ENCODE data around the gene SCYGR4.

Gene SCYGR4

DNA sequence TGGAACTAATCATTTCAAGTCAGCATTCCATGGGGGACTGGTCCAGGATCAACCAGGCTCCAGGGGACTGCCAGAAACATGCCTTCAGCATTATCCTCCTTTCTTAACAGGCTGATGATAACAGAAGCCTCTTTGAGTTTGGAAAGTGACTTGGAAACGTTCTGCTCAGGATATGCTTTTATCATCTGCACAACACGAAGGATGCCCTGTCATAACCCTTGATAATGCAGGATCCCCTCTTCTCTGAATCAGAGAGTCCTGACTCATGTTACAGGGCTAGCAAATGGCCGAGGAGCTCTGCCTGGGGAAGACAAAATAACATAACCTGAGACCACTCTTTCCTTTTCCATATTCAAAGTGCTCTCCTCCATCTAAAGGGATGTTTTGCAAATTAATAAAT lies 9.4 kb upstream of the SCYGR4 start:
- Histone ChIP-seq H2AFZ (ENCODE audit: low read depth, low read length) (no peak overlapping the region), H4K20me1 (ENCODE audit: insufficient read depth, low read length) (no peaks in the 10 kb centered on the region), H3K4me3 (ENCODE audit: low read length) (no peak overlapping the region), H3K36me3 (replicated peaks; ENCODE audit: low read depth, low read length) (no peaks in the 10 kb centered on the region), H3K27me3 (ENCODE audit: low read depth, low read length) (no peaks in the 10 kb centered on the region), H3K79me2 (ENCODE audit: low read length) (no peaks in the 10 kb centered on the region), H3K9me3 (ENCODE audit: insufficient read depth, low read length) (no peaks in the 10 kb centered on the region), H3K9ac (ENCODE audit: low read length) (no peak overlapping the region), H3K4me2 (ENCODE audit: low read length) (0 out of 2 replicates have a peak overlapping the region, but pooled peaks have one; percentile 34), H3K27ac (ENCODE audit: low read length) (no peak overlapping the region), H3K4me1 (ENCODE audit: low read length) (peaks cover 26% of the 10 kb centered on the region)
- TF ChIP-seq EZH2phosphoT487 (IDR thresholded peaks at IDR 0.05; ENCODE audit: low read depth), result no peak
- TF ChIP-seq, protein P1, sequence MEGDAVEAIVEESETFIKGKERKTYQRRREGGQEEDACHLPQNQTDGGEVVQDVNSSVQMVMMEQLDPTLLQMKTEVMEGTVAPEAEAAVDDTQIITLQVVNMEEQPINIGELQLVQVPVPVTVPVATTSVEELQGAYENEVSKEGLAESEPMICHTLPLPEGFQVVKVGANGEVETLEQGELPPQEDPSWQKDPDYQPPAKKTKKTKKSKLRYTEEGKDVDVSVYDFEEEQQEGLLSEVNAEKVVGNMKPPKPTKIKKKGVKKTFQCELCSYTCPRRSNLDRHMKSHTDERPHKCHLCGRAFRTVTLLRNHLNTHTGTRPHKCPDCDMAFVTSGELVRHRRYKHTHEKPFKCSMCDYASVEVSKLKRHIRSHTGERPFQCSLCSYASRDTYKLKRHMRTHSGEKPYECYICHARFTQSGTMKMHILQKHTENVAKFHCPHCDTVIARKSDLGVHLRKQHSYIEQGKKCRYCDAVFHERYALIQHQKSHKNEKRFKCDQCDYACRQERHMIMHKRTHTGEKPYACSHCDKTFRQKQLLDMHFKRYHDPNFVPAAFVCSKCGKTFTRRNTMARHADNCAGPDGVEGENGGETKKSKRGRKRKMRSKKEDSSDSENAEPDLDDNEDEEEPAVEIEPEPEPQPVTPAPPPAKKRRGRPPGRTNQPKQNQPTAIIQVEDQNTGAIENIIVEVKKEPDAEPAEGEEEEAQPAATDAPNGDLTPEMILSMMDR (IDR thresholded peaks at IDR 0.05; ENCODE audit: low read depth, low read length), result no peak

DNA sequence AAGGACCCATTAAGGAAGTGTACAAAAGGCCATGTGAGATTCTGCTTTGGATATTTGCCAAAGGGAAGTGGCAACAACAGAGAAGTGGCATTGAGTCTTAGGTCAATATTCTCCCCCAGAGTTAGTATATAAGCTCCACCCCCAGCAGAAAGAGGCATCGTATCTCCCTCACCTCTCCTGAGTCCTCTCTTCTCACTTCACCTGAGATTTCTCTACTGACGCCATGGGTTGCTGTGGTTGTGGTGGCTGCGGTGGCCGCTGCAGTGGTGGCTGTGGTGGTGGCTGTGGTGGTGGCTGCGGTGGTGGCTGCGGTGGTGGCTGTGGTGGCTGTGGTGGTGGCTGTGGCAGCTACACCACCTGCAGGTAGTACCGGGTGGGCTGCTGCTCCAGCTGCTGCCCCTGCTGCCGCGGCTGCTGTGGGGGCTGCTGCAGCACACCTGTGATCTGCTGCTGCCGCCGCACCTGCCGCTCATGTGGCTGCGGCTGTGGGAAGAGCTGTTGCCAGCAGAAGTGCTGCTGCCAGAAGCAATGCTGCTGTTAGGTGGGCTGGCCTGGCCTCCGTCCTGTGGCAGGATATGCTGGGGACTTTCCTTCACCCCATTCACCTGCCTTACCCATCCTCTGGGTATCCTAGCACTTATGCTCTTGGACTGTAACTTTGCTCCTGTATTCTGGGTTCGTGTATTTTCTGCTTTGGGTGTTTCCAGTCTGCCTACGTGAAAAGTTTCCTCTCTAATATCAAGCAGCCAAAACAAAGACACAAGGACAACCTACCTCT lies 8.5 kb upstream of the SCYGR4 start:
- Histone ChIP-seq H3K27me3 (ENCODE audit: low read depth, low read length) (no peaks in the 10 kb centered on the region), H3K4me2 (ENCODE audit: low read length) (peak overlapping the region; percentile 34), H3K79me2 (ENCODE audit: low read length) (no peaks in the 10 kb centered on the region), H3K9ac (ENCODE audit: low read length) (no peak overlapping the region), H3K9me3 (ENCODE audit: insufficient read depth, low read length) (no peaks in the 10 kb centered on the region), H4K20me1 (ENCODE audit: insufficient read depth, low read length) (no peaks in the 10 kb centered on the region), H3K27ac (ENCODE audit: low read length) (no peak overlapping the region), H3K36me3 (replicated peaks; ENCODE audit: low read depth, low read length) (no peaks in the 10 kb centered on the region), H2AFZ (ENCODE audit: low read depth, low read length) (no peak overlapping the region), H3K4me3 (ENCODE audit: low read length) (0 out of 2 replicates have a peak overlapping the region, but pooled peaks have one; percentile 18), H3K4me1 (ENCODE audit: low read length) (peaks cover 34% of the 10 kb centered on the region)
- TF ChIP-seq, protein P1 (IDR thresholded peaks at IDR 0.05; ENCODE audit: low read depth, low read length), result no peak
- no peak for TF ChIP-seq EZH2phosphoT487 (IDR thresholded peaks at IDR 0.05; ENCODE audit: low read depth)

DNA sequence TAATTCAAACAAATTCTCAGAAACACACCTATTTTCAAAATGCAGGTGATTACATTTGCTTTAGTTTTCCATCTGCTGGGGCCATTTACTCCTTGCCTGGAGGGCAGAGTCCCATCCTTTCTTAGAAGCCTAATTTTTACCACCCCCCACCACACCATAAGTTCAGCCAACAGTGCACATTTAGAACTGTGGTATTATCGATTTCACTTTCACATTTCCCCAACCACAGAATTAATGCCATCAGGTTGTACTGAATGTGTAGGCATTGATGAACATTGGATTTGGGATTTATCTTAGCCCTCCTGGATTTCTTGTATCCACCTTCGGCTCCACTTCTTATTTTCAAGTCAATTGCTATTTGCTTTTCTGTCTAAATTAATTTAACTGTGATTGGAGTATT lies 7.2 kb upstream of the SCYGR4 start:
- H3K27me3 ChIP-seq (ENCODE audit: low read depth, low read length), result peaks cover 4% of the 10 kb centered on the region; the same call in 1 of the 2 replicates
- no peak overlapping the region for H3K27ac ChIP-seq (ENCODE audit: low read length)
- H3K4me3 ChIP-seq (ENCODE audit: low read length), result no peak overlapping the region
- TF ChIP-seq EZH2phosphoT487 (IDR thresholded peaks at IDR 0.05; ENCODE audit: low read depth), result no peak
- TF ChIP-seq, protein P1 (IDR thresholded peaks at IDR 0.05; ENCODE audit: low read depth, low read length), result no peak
- H3K9me3 ChIP-seq (ENCODE audit: insufficient read depth, low read length), result no peaks in the 10 kb centered on the region
- H3K9ac ChIP-seq (ENCODE audit: low read length), result no peak overlapping the region
- H4K20me1 ChIP-seq (ENCODE audit: insufficient read depth, low read length), result no peaks in the 10 kb centered on the region
- no peak overlapping the region for H2AFZ ChIP-seq (ENCODE audit: low read depth, low read length)
- H3K36me3 ChIP-seq (replicated peaks; ENCODE audit: low read depth, low read length), result no peaks in the 10 kb centered on the region
- no peaks in the 10 kb centered on the region for H3K79me2 ChIP-seq (ENCODE audit: low read length)
- peaks cover 40% of the 10 kb centered on the region for H3K4me1 ChIP-seq (ENCODE audit: low read length)
- H3K4me2 ChIP-seq (ENCODE audit: low read length), result peak overlapping the region; percentile 14; the same call in 1 of the 2 replicates

DNA sequence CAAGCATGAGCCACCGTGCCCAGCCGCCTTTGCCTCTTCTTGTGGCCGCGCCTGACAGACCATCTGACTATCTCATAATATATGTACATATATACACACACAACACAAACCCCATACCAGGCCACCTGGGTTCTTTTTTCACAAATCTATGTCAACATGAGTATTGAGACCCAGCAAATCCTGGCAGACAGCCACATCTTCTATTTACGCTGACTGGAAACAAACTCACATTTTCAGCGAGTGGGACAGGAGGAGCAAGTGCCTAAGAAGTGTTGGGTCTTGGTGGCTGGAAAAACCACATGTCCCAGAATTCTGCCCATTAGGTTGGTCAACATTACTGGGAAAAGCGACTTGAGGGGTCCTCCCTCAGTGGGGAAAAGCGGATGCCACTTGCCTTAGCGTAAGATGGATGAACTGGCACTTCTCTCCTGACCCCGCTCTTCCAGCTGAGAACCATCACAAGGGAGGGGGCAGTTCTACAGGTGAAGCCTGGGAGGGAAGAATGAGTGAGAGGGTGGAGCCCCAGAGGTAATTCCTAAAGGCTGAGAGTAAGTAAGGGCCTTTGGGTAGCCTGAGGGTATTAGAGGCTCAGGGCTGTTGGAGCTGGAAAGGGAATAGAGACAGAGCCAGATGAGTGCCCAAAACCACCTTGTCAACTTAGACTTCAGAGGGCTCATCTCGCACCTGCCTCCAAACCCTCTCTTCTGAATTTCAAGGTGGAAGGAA lies 4.6 kb upstream of the SCYGR4 start:
- no peaks in the 10 kb centered on the region for H3K36me3 ChIP-seq (replicated peaks; ENCODE audit: low read depth, low read length)
- peaks cover 19% of the 10 kb centered on the region for H3K27me3 ChIP-seq (ENCODE audit: low read depth, low read length)
- H3K9ac ChIP-seq (ENCODE audit: low read length), result no peak overlapping the region
- no peak overlapping the region for H3K4me3 ChIP-seq (ENCODE audit: low read length)
- H3K27ac ChIP-seq (ENCODE audit: low read length), result no peak overlapping the region
- no peak for TF ChIP-seq EZH2phosphoT487 (IDR thresholded peaks at IDR 0.05; ENCODE audit: low read depth)
- TF ChIP-seq, protein P1 (IDR thresholded peaks at IDR 0.05; ENCODE audit: low read depth, low read length), result no peak
- peaks cover 37% of the 10 kb centered on the region for H3K4me1 ChIP-seq (ENCODE audit: low read length)
- no peaks in the 10 kb centered on the region for H3K79me2 ChIP-seq (ENCODE audit: low read length)
- H4K20me1 ChIP-seq (ENCODE audit: insufficient read depth, low read length), result no peaks in the 10 kb centered on the region
- no peak overlapping the region for H2AFZ ChIP-seq (ENCODE audit: low read depth, low read length)
- H3K4me2 ChIP-seq (ENCODE audit: low read length), result peak overlapping the region; percentile 68
- no peaks in the 10 kb centered on the region for H3K9me3 ChIP-seq (ENCODE audit: insufficient read depth, low read length)
